ENCODE results near the gene SLC1A5. TPM values are rescaled to one million over a fixed set of nuclear protein-coding genes. Genes with fewer than 3 reads are reported as not detected.

SLC1A5 gene
- total RNA-seq, 4 donors from 2014 or later = 59.3 to 181 (median 137) TPM

- H3K4me3 ChIP-seq (ENCODE audit: low read depth, poor library complexity, severe bottlenecking) = no peak overlapping the region
- no peak for TF ChIP-seq CTCF (IDR thresholded peaks at IDR 0.05)
- no peak for TF ChIP-seq POLR2A (IDR thresholded peaks at IDR 0.05)
- 82 to 85% methylated on average over 11 to 12 of the region's 14 CpGs for WGBS, 2 donors
- intact Hi-C loops (cut with DNase I; ENCODE audit: low total_unique reads) = no loop called here
- no peak for DNase-seq (ENCODE audit: low spot score in 2 of 2)
Observed at GRCh38 chr19:46728208-46728607, 60.2 kb downstream of the SLC1A5 start.

- DNase-seq (ENCODE audit: low spot score in 2 of 2) = no peak
- intact Hi-C loops (cut with DNase I; ENCODE audit: low total_unique reads) = no loop called here
- TF ChIP-seq CTCF (IDR thresholded peaks at IDR 0.05) (no peak), POLR2A (IDR thresholded peaks at IDR 0.05) (no peak)
- 81 to 84% methylated on average over 11 of the region's 11 CpGs for WGBS, 2 donors
- H3K4me3 ChIP-seq (ENCODE audit: low read depth, poor library complexity, severe bottlenecking) = no peak overlapping the region
Observed at GRCh38 chr19:46727757-46728156, 60.6 kb downstream of the SLC1A5 start.

- 72 to 73% methylated on average over 14 of the region's 14 CpGs for WGBS, 2 donors
- intact Hi-C loops (cut with DNase I; ENCODE audit: low total_unique reads) = no loop called here
- H3K4me3 ChIP-seq (ENCODE audit: low read depth, poor library complexity, severe bottlenecking) = no peak overlapping the region
- TF ChIP-seq CTCF (IDR thresholded peaks at IDR 0.05) (no peak), POLR2A (IDR thresholded peaks at IDR 0.05) (no peak)
- DNase-seq (ENCODE audit: low spot score in 2 of 2) = no peak
Observed at GRCh38 chr19:46726971-46727501, 61.4 kb downstream of the SLC1A5 start.

GRCh38 chr19:46726551-46726950 lies 61.8 kb downstream of the SLC1A5 start:
- intact Hi-C loops (cut with DNase I; ENCODE audit: low total_unique reads) = no loop called here
- 81 to 91% methylated on average over 10 of the region's 10 CpGs for WGBS, 2 donors
- no peak for DNase-seq (ENCODE audit: low spot score in 2 of 2)
- H3K4me3 ChIP-seq (ENCODE audit: low read depth, poor library complexity, severe bottlenecking) = no peak overlapping the region
- TF ChIP-seq POLR2A (IDR thresholded peaks at IDR 0.05) = no peak
- TF ChIP-seq CTCF (IDR thresholded peaks at IDR 0.05) = no peak

GRCh38 chr19:46725859-46726393 lies 62.5 kb downstream of the SLC1A5 start:
- TF ChIP-seq CTCF (IDR thresholded peaks at IDR 0.05) = no peak
- TF ChIP-seq POLR2A (IDR thresholded peaks at IDR 0.05) = no peak
- DNase-seq (ENCODE audit: low spot score in 2 of 2) = no peak
- intact Hi-C loops (cut with DNase I; ENCODE audit: low total_unique reads) = no loop called here
- 77 to 82% methylated on average over 9 of the region's 9 CpGs for WGBS, 2 donors
- H3K4me3 ChIP-seq (ENCODE audit: low read depth, poor library complexity, severe bottlenecking) = no peak overlapping the region
